Prostate gland (tissue), 2 donors: ENCODE results near the gene PARP8. TPM values are rescaled to one million over a fixed set of nuclear protein-coding genes. Genes with fewer than 3 reads are reported as not detected.
"Not testable (repeated sequence)": the region's sequence is repeated elsewhere in the genome, so short reads cannot be mapped to it uniquely, and the experiment has no call there.

Experiments used
- DNase-seq: peaks from one replicate; pipeline ENCODE4 v3.0.0-alpha.2; 2019; ENCODE audit warnings: low spot score
- H3K27ac ChIP-seq, 2 donors: fragments of 200-600 bp; sonication (generic); 2 replicates each; pipeline ENCODE4 v1.5.1; 2017 to 2019
- H3K27me3 ChIP-seq: fragments of 200-600 bp; sonication (generic); replicated peaks from 2 replicates; pipeline ENCODE4 v1.5.1; 2019; ENCODE audit not compliant: insufficient read depth
- H3K36me3 ChIP-seq, 2 donors: fragments of 200-600 bp; sonication (generic); 1 replicate in 1 of 2; 2 replicates in 1 of 2; pipeline versions ENCODE4 v1.5.1 to v1.8.1; 2017 to 2019
- H3K4me1 ChIP-seq: fragments of 200-600 bp; sonication (generic); replicated peaks from 2 replicates; pipeline ENCODE4 v1.5.1; 2019
- H3K4me3 ChIP-seq, 2 donors: fragments of 200-600 bp; sonication (generic); 2 replicates each; pipeline ENCODE4 v1.5.1; 2017 to 2019
- H3K9me3 ChIP-seq: fragments of 200-600 bp; sonication (generic); 2 replicates; pipeline ENCODE4 v1.5.1; 2017
- CTCF ChIP-seq, 4 experiments: fragments of 200-600 bp in 2 of 4; fragments of 450-650 bp in 2 of 4; sonication (generic) in 2 of 4; IDR thresholded peaks; 1 replicate in 3 of 4; 2 replicates in 1 of 4; pipeline ENCODE4 v1.5.1; 2016 to 2019; ENCODE audit warnings: antibody characterized with exemption in 4 of 4, mild to moderate bottlenecking in 2 of 4, moderate library complexity in 2 of 4
- POLR2A ChIP-seq: fragments of 450-650 bp; IDR thresholded peaks from one replicate; pipeline ENCODE4 v1.6.1; 2016; ENCODE audit warnings: antibody characterized with exemption, mild to moderate bottlenecking
- POLR2AphosphoS5 ChIP-seq: sonication (generic); formaldehyde crosslinking; IDR thresholded peaks from one replicate; pipeline ENCODE4 v1.6.1; 2017; ENCODE audit warnings: antibody characterized with exemption
- WGBS: methylation state at CpG from one replicate; pipeline ENCODE4 v1.1.5; 2018; 5-methylcytosine and 5-hydroxymethylcytosine counted together
- intact Hi-C: fragments of 100-400 bp; cut with DNase I; formaldehyde crosslinking; loops from one replicate; pipeline ENCODE4 v1.14.2; 2022
- total RNA-seq, 2 donors: library from RNA; depleted of rRNA; stranded (reverse); fragments of >200 nt; gene quantifications; one replicate each; pipeline ENCODE4 v1.1.0, GENCODE V29; 2016

PARP8 gene
- total RNA-seq, 2 donors from 2014 or later: 21.8 TPM

- Histone ChIP-seq H3K27me3 (no peaks in the 10 kb centered on the region), H3K27ac (no peak overlapping the region), H3K9me3 (no peaks in the 10 kb centered on the region), H3K36me3 (no peaks in the 10 kb centered on the region), H3K4me3 (no peak overlapping the region), H3K4me1 (no peaks in the 10 kb centered on the region)
- no peak for TF ChIP-seq POLR2A
- peak; percentile 18 for TF ChIP-seq POLR2AphosphoS5
- TF ChIP-seq CTCF (IDR thresholded peaks at IDR 0.05): no peak
- intact Hi-C loops: no loop called here
- no peak for DNase-seq
Measured at GRCh38 chr5:50665091-50665490, 1.3 kb upstream of the PARP8 start.

DNA sequence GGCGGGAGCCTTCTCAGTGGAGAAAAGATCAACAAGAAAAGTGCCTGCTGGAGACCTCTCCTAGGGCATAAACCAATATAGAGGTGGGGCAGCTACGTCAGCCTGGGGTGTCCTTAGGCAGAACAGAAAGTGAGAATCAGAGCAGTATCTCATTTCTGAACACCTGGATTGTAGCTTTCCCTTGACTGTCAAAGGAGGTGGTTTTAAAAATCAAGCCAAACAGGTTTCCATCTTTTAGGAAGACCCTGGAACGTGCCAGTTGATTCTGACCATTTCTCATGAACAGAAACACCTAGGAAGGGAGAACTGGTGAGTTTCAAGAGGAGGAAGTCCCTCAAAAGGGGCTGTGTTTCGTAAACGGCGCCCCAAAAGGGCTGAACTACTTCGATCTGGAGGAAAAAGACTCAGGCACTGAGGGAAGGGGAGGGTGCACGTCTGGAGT, 655 bp upstream of the PARP8 start:
- intact Hi-C loops: not testable (repeated sequence)

GRCh38 chr5:50667023-50667652, 701 bp downstream of the PARP8 start:
- no peaks in the 10 kb centered on the region for H3K4me1 ChIP-seq
- intact Hi-C loops: no loop called here
- H3K9me3 ChIP-seq: no peaks in the 10 kb centered on the region
- WGBS: 0% methylated on average over 37 of the region's 46 CpGs
- no peaks in the 10 kb centered on the region for H3K27me3 ChIP-seq
- H3K36me3 ChIP-seq: no peaks in the 10 kb centered on the region
- peak overlapping the region; percentile 88 to 92 for H3K27ac ChIP-seq
- peak overlapping the region; percentile 79 to 95 for H3K4me3 ChIP-seq
- TF ChIP-seq POLR2AphosphoS5 (no peak), POLR2A (no peak), CTCF (IDR thresholded peaks at IDR 0.05) (no peak)
- DNase-seq: peak; percentile 48

More for the DNA sequence above, 655 bp upstream of the PARP8 start:
- not testable (repeated sequence) for H3K36me3 ChIP-seq, H3K4me1 ChIP-seq, H3K27me3 ChIP-seq, DNase-seq, H3K9me3 ChIP-seq
- peak overlapping the region; percentile 79 to 95 for H3K4me3 ChIP-seq
- 53% methylated on average over 8 of the region's 8 CpGs for WGBS
- H3K27ac ChIP-seq: peak overlapping the region; percentile 88 to 92

DNA sequence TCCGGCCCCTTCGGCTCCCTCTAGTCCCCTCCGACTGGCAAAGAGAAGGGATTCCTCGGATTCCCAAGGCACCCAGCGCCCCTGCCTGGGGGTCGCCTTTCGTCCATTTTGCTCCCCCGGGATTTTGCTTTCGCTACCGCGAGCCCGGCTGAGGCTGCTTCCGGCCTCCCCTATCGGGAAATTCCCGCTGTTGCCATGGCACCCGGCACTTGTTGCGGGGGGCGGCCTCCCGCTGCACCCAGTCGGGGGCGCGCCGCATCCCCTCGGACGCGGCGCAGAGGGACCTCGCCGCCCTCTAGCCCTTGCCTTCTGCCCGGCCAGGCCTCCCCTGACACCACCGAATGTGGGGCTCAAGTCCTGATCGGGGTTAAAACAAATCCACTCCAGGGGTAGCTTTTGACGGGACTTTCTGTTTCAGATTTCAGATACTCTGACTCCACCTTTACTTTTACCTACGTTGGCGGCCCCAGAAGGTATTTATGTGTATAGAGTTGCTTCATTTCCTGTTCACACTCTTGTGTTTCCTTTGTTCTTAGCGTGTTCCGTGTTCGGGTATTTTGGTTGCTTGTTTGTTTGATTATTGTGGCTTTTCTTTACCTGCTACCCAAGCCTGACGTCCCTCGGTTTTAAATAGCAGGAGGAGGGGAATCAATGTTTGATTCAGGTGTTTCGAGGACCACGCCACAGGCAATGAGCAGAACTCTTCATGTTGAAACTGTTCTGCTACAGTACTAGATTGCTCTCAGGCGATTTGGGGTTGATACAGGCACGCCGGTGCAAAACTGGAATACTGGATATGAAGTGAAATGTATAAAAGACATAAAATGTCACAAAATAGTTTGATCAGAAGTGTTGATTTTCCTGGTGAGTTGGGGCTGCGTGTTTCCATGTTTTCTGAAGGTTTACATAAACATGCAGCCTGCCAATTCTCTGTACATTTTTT, 1.5 kb downstream of the PARP8 start:
- Histone ChIP-seq H3K36me3 (no peaks in the 10 kb centered on the region), H3K4me1 (no peaks in the 10 kb centered on the region), H3K27ac (peak overlapping the region; percentile 88 to 92), H3K4me3 (peak overlapping the region; percentile 79 to 95), H3K9me3 (no peaks in the 10 kb centered on the region), H3K27me3 (no peaks in the 10 kb centered on the region)
- TF ChIP-seq POLR2A (no peak), POLR2AphosphoS5 (no peak), CTCF (IDR thresholded peaks at IDR 0.05) (no peak)
- intact Hi-C loops: no loop called here
- peak; percentile 54 for DNase-seq
- 1% methylated on average over 42 of the region's 46 CpGs for WGBS

DNA sequence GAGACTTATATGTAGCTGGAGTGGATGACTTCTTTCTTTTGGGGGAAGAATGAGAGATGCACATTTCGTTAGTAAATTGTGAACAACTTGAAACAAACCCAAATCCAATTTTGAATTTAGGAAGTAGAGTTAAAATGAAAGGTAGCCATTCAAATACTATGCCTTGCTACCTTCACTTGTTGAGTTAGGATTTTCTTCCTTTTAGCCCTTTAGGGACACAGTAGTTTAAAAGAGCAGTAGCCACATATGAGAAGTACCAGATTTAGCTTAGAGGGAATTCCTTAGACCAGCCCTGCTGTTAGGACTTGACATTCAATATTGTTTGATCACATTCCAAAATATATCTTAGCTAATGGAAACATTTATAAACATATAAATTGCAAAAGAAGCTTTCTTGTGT, 2.2 kb downstream of the PARP8 start:
- WGBS: 27% methylated on average over 1 of the region's 1 CpG
- Histone ChIP-seq H3K4me3 (peak overlapping the region; percentile 79 to 95), H3K27ac (peak overlapping the region; percentile 88 to 92)
- H3K27me3 ChIP-seq, H3K9me3 ChIP-seq, H3K4me1 ChIP-seq, DNase-seq, H3K36me3 ChIP-seq, intact Hi-C loops: not testable (repeated sequence)
